AML-193 (cell line): Measurements from ENCODE around the gene MTMR6.
"Not testable (repeated sequence)": the region's sequence is repeated elsewhere in the genome, so short reads cannot be mapped to it uniquely, and the experiment has no call there.

ENCODE experiments used
- DNase-seq, 2 experiments: peaks; one replicate each; lab custom pipeline; 2025; lab: John Stamatoyannopoulos, UW

Gene MTMR6

DNA sequence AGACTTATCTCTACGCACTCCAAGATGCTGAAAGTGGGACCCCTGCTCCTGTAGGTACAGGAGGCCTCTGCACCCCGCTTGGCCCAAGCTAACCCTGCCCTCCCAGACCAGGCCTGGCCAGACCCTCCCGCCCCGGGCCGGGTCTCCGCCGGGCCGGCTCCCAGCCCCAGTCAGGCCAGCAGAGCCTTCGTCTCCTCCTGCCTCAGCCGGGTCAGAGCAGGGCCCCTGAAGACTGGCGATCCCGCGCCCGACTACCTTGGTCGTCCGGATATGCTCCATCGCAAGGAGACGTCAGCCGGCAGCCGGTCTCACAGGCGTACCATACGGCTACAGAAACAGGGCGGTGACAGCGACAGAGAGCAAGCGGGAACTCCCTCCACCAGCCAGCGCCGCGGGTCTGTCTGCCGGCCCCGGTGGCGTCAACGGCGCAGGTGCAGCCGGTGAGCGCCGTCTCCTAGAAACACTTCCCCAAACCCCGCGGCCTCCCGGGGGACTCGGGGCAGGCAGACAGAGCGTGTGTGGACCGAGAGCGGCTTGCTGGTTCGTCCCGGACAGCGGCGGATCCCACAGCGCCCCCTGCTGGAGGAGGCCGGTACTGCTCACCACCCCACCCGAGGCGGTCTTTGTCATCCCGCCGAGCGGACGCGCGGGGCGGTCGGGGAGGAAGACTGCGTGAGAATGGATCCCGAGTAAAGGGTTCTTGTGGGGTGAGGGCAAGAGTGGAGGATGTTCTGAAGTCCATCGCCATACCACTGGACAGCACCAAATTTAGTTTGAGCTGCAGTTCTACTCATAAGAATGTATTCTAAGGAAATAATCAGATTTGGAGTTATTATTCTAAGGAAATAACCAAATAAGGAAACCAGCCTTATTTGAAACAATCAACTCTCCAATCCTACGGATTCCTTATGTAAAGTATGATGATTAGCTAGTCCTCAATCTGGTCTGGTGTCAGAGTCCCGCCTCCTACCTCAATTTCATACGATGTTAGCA, at the start of gene MTMR6:
Gene MTMR6 (minus strand): TSS at position 520 of the 993 bp plus-strand sequence. CDS start 241 bp downstream, at position 279.
- peak; percentile 86 to 90 for DNase-seq

DNA sequence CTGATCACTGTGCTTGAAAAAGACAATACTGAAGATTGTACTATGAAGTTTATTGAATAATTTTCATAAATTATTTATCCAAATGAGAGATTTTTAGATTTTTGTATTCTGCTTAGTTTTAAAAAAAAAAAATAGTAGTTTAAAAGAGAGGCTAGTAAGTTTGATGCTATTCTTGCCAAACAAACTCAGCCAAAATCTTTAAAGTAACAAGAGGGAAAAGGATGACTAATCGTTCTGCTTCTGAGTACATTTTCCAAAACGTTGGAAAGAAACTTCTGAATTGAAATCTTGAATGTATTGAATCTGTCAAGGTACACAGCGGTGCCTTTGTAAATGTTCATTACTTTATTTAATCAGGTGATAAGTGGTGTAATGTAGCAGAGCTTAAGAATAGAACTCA, 48.6 kb upstream of the MTMR6 start:
- DNase-seq: no peak

GRCh38 chr13:25330541-25330940, 43.3 kb upstream of the MTMR6 start:
- no peak for DNase-seq

GRCh38 chr13:25329706-25330105, 42.4 kb upstream of the MTMR6 start:
- DNase-seq: no peak

GRCh38 chr13:25324100-25324499, 36.8 kb upstream of the MTMR6 start:
- no peak for DNase-seq

GRCh38 chr13:25319771-25320170, 32.5 kb upstream of the MTMR6 start:
- no peak for DNase-seq

DNA sequence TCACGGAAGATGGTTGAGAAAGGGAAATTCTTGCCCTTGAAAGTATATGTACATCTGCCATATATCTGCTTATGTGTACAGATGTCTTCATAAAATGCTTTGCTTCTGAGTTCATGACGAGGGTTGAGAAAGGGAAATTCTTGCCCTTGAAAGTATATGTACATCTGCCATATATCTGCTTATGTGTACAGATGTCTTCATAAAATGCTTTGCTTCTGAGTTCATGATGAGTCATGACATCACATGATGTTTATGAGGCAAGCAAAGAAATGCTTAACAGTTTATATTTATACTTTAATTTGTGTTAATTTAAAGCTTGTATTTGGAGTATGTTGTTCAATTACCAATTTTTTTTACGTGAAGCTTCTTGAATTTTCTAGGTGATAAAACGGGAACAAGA, 31.7 kb upstream of the MTMR6 start:
- DNase-seq: not testable (repeated sequence)

GRCh38 chr13:25310891-25311290, 23.6 kb upstream of the MTMR6 start:
- no peak for DNase-seq

DNA sequence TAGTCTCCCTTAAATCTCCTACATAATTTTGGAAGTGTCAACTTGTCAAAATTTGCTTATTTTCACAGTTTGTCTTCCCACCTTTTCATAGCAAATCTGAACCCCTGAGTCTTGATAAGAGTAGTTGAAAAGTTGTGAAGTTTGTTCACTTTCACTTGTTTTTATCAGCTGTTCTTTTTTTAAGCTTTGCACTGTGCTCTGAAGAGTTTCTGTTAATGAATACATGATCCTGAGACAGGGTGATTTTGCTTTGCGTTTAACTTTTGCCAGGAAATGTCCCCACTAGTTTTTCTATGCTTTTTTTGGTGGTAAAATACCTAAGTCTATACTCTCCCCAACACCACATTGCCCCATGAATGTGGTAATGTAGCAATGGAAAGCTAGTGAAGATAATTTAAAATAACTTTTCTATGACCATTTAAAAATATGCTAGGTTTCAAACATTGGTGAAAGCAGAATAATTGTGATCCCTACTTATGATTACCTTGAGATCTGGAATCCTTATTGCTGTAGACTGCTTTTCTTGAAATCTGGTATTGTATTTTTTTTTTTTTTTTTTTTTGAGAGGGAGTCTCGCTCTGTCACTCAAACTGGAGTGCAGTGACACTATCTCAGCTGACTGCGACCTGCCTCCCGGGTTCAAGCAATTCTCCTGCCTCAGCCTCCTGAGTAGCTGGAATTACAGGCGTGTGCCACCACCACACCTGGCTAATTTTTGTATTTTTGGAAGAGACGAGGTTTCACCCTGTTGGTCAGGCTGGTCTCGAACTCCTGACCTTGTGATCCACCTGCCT, 19.6 kb upstream of the MTMR6 start:
- no peak for DNase-seq

GRCh38 chr13:25302121-25302520, 14.8 kb upstream of the MTMR6 start:
- no peak for DNase-seq

DNA sequence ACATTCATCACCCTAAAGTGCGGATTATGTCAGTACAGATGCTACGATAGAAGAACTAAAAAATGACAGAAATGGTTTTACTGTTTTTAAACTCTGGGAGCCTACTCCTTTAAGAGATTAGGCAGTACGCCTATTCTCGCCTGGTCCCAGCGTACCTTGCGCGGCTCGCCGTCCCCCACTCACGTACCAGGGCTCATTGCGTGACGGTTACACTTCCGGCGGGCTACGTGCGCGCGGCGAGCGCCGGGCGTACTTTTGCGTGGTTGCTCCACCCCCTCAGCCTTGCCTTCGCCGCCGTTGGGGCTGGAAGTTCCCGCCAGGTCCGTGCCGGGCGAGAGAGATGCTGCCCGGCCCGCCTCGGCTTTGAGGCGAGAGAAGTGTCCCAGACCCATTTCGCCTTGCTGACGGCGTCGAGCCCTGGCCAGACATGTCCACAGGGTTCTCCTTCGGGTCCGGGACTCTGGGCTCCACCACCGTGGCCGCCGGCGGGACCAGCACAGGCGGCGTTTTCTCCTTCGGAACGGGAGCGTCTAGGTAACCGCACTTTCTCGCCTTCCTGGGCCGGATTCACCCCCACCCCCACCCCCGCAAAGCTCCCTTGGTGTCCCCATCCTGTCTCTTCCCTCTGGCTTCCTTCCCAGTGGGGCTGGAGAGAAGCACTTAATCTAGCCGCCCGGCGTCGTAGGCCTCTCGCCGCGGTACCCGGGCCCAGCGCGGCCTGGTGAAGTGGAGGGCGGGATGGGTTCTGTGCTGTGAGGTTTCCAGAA, 14.2 kb upstream of the MTMR6 start, which contains the start of gene NUP58:
Gene NUP58 (plus strand): TSS at position 279 of the 767 bp plus-strand sequence. CDS start 149 bp downstream, at position 428.
- DNase-seq: peak; percentile 95

DNA sequence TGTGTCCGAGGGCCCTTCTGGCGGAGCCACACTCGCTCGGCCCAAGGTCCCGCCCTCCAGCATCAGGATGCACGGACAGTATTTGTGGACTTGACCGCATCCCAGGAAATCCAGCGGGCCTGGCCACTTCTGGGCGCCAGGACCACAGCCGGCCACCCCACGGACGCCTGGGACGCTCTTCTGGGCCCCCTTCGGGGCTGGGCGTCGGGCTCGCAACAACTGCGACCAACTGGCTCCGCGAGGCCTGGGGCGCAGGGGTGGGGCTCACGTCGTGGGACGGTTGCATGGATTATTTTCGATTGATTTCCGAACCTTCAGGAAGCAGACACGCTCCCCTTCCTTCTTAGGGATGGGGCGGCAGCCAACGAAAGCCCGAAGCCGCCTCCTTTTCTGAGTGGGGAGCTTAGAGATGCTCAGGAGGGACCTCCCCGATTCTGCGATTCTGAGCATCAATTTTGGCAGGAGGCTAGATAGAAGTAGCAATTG, 13.6 kb upstream of the MTMR6 start:
- DNase-seq: no peak

- DNase-seq: no peak
Measured at GRCh38 chr13:25295701-25296100, 8.4 kb upstream of the MTMR6 start.

- DNase-seq: no peak
Measured at GRCh38 chr13:25295228-25295627, 7.9 kb upstream of the MTMR6 start.

GRCh38 chr13:25292301-25292700, 5.0 kb upstream of the MTMR6 start:
- peak; percentile 57 to 62 for DNase-seq

GRCh38 chr13:25291691-25292090, 4.4 kb upstream of the MTMR6 start:
- DNase-seq: no peak

DNA sequence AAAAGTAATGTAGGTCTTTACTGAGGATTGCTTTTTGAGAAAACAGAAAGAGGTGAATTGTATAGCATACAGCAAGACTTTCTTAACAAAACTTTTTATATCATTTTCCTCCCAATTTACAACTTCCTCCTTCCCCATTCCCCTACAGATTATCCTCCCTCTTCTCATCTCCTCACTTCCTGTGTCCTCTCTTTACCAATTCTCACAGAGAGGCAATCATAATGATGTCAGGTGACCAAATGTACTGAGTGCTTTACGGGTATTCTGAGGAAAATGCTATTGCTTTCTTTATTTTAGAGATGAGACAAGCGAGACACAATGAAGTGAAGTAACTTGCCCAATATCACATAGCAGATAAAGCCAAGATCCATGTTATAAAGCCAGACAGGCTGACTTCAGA, 1.7 kb upstream of the MTMR6 start:
- DNase-seq: peak; percentile 42 to 51

DNA sequence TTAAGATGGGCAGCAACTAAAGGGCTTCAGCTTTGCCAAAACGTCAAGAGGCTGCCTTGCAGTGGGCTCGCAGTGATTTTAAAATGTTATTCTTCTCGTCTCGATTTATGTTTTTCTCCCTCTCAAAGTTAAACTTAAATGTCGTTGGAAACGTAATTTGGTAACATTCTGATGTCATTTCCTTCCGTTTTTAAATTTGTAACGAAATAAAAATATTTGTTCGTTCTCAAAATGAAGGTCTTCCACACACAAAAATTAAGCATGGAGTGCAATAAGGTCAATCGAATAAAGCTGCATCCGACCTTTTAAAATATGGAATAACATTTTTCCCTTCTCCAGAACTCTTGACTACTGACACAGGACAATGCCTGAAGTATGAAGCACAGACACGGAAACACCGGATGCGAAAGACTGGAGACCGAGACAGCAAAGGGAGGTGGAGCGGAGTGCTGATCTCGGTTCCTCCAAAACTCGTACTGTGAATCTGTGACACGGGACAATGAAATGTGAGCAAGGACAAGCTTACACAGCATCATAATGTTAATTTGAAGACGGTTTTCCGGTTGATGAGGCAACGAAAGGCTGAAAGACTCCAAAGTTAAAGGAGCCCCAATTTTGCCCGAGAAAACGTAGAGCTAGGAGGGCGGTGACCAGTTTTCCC, 850 bp downstream of the MTMR6 start:
- DNase-seq: peak; percentile 52 to 66

DNA sequence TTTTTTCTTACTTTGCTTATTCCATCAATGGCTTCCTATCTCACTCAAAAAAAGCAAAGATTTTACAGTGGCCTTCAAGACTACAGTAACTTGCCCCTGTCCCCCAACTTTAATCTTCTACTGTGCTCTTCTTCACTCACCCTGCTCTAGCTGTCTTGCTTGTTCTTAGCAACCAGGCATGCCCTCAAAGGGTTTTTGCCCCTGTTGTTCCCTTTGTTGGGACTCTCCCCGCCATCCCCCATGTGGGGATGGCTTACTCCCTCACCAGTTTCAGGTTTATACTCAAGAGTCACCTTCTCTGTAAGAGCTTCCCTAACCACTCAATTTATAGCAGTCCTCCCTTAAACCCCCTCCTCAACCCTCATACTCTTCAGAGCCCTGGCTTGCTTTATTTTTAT, 5.4 kb downstream of the MTMR6 start:
- no peak for DNase-seq

GRCh38 chr13:25281193-25281934, 5.9 kb downstream of the MTMR6 start:
- no peak for DNase-seq
